Activated CD4-positive, alpha-beta T cell treated with anti-CD3 and anti-CD28 coated beads, Interleukin-2, amount 10 ng/mL, durations not matched to agents 7 days and 5 days (primary cell): ENCODE data around the gene SNX25. TPM values are rescaled to one million over a fixed set of nuclear protein-coding genes. Genes with fewer than 3 reads are reported as not detected.

Source experiments
- CTCF ChIA-PET: fragments of 350-600 bp; sonication (Branson Sonifier 250); formaldehyde crosslinking; loops from one replicate; lab custom pipeline; 2021; ENCODE audit warnings: antibody characterized with exemption; lab: Charles Lee
- POLR2A ChIA-PET: fragments of 350-600 bp; sonication (Branson Sonifier 250); formaldehyde crosslinking; loops from one replicate; lab custom pipeline; 2021; ENCODE audit warnings: antibody characterized with exemption; lab: Charles Lee
- DNase-seq: peaks from one replicate; pipeline ENCODE4 v3.0.0-alpha.2; 2020
- H3K27ac Mint-ChIP-seq: one replicate; pipeline ENCODE4 v1.8.0; 2021; ENCODE audit warnings: mild to moderate bottlenecking, moderate library complexity, mixed read lengths
- H3K27me3 Mint-ChIP-seq: one replicate; pipeline ENCODE4 v1.8.0; 2021; ENCODE audit warnings: mixed read lengths
- H3K36me3 Mint-ChIP-seq: one replicate; pipeline ENCODE4 v1.8.0; 2021; ENCODE audit warnings: low read depth, mixed read lengths
- H3K4me1 Mint-ChIP-seq: one replicate; pipeline ENCODE4 v1.8.0; 2021; ENCODE audit warnings: mixed read lengths
- H3K4me3 Mint-ChIP-seq: one replicate; pipeline ENCODE4 v1.8.0; 2021; ENCODE audit warnings: mild to moderate bottlenecking, moderate library complexity, mixed read lengths
- H3K9me3 Mint-ChIP-seq: one replicate; pipeline ENCODE4 v1.8.0; 2021; ENCODE audit warnings: mixed read lengths
- total RNA-seq, 2 experiments: library from RNA; stranded (reverse); gene quantifications; one replicate each; pipeline ENCODE4 v1.2.3, GENCODE V29; 2021

Gene SNX25
- total RNA-seq, 2 experiments from 2014 or later = 9.0 to 12.0 TPM

DNA sequence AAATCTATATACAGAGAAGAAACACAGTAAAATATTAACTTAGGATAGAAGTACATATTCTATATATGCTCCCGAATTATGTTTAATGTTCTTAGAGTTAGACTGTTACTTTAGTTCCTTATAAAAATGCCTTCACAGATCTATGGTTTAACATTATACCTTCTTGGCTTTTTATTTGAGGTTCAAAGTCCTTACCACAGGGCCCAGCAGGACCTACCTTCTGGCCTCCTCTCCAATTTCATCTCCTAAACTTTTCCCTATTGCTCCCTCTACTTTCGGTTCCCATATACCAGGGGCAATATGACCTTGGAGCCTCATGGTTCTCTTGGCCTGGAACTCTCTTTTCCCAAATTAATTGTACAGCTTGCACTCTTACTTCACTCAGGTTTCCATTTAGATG lies 199.0 kb downstream of the SNX25 start:
- Mint-ChIP-seq H3K27ac (no peak overlapping the region), H3K36me3 (peaks cover 24% of the 10 kb centered on the region), H3K4me3 (no peak overlapping the region), H3K4me1 (peaks cover 2% of the 10 kb centered on the region), H3K9me3 (no peaks in the 10 kb centered on the region), H3K27me3 (no peaks in the 10 kb centered on the region)
- DNase-seq = no peak
- ChIA-PET POLR2A (no interaction called here), CTCF (no interaction called here)

DNA sequence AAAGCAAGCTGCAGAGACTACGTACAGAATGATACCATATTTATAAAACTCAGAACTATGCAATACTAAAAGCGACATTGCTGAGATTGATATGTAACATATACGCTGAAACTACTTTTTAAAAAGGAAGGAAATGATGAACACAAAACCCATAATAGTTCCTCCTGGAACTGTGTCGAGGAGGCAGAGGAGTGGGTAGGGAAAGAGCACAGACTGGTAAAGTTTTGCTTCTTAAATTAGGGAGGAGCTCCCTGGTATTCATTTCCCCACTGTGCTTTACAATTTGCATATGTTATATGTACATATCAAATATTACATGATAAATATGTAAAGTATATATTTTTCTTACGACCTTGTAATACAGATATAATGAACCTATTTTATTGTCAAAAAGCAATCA lies 202.5 kb downstream of the SNX25 start:
- no peak for DNase-seq
- peaks cover 2% of the 10 kb centered on the region for H3K4me1 Mint-ChIP-seq
- H3K4me3 Mint-ChIP-seq = no peak overlapping the region
- no peaks in the 10 kb centered on the region for H3K9me3 Mint-ChIP-seq
- no peak overlapping the region for H3K27ac Mint-ChIP-seq
- no peaks in the 10 kb centered on the region for H3K27me3 Mint-ChIP-seq
- CTCF ChIA-PET = no interaction called here
- POLR2A ChIA-PET = no interaction called here
- H3K36me3 Mint-ChIP-seq = peaks cover 21% of the 10 kb centered on the region

DNA sequence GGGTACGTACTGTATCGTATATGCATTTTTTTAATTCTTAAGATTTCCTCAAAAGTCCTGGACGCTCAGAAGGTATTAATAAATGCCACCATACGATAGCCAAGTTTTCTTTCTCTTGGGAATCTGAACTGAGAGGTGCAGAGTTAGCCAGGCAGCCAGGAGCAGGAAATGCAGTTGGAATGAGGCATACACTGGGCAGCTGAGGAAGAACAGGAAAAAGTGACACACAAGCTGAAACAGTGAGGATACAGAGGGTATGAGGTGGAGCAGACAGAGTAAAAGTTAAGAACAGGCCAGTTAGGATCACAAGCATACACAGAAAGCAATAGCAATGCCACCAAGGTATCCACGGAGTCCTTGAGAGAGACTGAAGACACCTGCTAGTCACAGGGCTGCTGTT lies 203.0 kb downstream of the SNX25 start:
- Mint-ChIP-seq H3K4me1 (peaks cover 2% of the 10 kb centered on the region), H3K4me3 (no peak overlapping the region), H3K36me3 (peaks cover 26% of the 10 kb centered on the region), H3K27ac (no peak overlapping the region), H3K27me3 (no peaks in the 10 kb centered on the region), H3K9me3 (no peaks in the 10 kb centered on the region)
- CTCF ChIA-PET = no interaction called here
- DNase-seq = no peak
- POLR2A ChIA-PET = no interaction called here

Other genes starting within 250 kb of the SNX25 start
- gene HELT, start 191.1 kb upstream of the SNX25 start, total RNA-seq = not detected
- gene SLC25A4, start 66.3 kb upstream of the SNX25 start, total RNA-seq = 1 to 10 TPM; 2.2 to 2.9 TPM
- gene CFAP97, start 5.6 kb upstream of the SNX25 start, total RNA-seq = 10 to 100 TPM; 32.4 to 44.3 TPM
- under 1 TPM; 0.73 to 0.79 TPM for gene LRP2BP, start 186.3 kb downstream of the SNX25 start, total RNA-seq
- gene ANKRD37, start 187.2 kb downstream of the SNX25 start, total RNA-seq = 10 to 100 TPM; 12.0 to 12.8 TPM
- 10 to 100 TPM; 17.9 to 20.3 TPM for gene UFSP2, start 216.4 kb downstream of the SNX25 start, total RNA-seq